Kidney (tissue), 14 donors: ENCODE data around the gene CFP. TPM values are rescaled to one million over a fixed set of nuclear protein-coding genes. Genes with fewer than 3 reads are reported as not detected.

Source experiments
- DNase-seq, 5 donors: peaks; one replicate each; pipeline ENCODE4 v3.0.0-alpha.2; 2013 to 2020
- FAIRE-seq: peaks from 2 replicates; lab custom pipeline; 2012; peaks lifted over from hg19 to GRCh38; lab: Jason Lieb, UNC
- H3K27ac ChIP-seq, 2 donors: one replicate each; pipeline ENCODE4 v1.7.0; 2013; ENCODE audit warnings: low read depth in 2 of 2, low read length in 2 of 2, inconsistent platforms in 1 of 2
- H3K27me3 ChIP-seq: one replicate; pipeline ENCODE4 v1.7.1; 2013; ENCODE audit warnings: low read length, inconsistent platforms; ENCODE audit not compliant: control insufficient read depth, insufficient read depth
- H3K36me3 ChIP-seq, 3 donors: one replicate each; pipeline versions ENCODE4 v1.7.0 to v1.7.1; 2013; ENCODE audit warnings: low read length in 3 of 3, control low read depth in 1 of 3, inconsistent platforms in 1 of 3; ENCODE audit not compliant: insufficient read depth in 3 of 3, control insufficient read depth in 2 of 3
- H3K4me1 ChIP-seq, 3 donors: one replicate each; pipeline versions ENCODE4 v1.7.0 to v1.7.1; 2013; ENCODE audit warnings: low read length in 3 of 3, inconsistent platforms in 1 of 3, low read depth in 1 of 3; ENCODE audit not compliant: control insufficient read depth in 2 of 3, insufficient read depth in 2 of 3
- H3K4me3 ChIP-seq, 3 donors: one replicate each; pipeline versions ENCODE4 v1.7.0 to v1.8.1; 2013; ENCODE audit warnings: low read length in 3 of 3, control low read depth in 1 of 3, inconsistent platforms in 1 of 3
- H3K9ac ChIP-seq, 3 donors: one replicate each; pipeline versions ENCODE4 v1.7.0 to v1.7.1; 2013; ENCODE audit warnings: low read length in 3 of 3, control low read depth in 1 of 3, inconsistent platforms in 1 of 3
- H3K9me3 ChIP-seq, 3 donors: one replicate each; pipeline versions ENCODE4 v1.7.0 to v1.7.1; 2013; ENCODE audit warnings: low read length in 3 of 3, control low read depth in 1 of 3, inconsistent platforms in 1 of 3; ENCODE audit not compliant: control insufficient read depth in 2 of 3, insufficient read depth in 1 of 3
- intact Hi-C: fragments of 100-400 bp; cut with DNase I; formaldehyde crosslinking; loops from one replicate; pipeline ENCODE4 v1.11.1; 2022
- polyA plus RNA-seq: library from polyadenylated mRNA; stranded (reverse); fragments of 350-450 nt; fragmentation: Illumina TruSeq; extraction: RNeasy Lipid Tissue Mini Kit (QIAGEN cat#74804); gene quantifications from one replicate; pipeline ENCODE4 v1.2.3, GENCODE V29; 2014; ENCODE audit warnings: low read depth, low replicate concordance; ENCODE audit not compliant: insufficient read depth
- total RNA-seq: library from RNA; stranded (reverse); fragmentation: NEBNext Ultra II Directional; extraction: Animal tissue kit (Norgen Biotek cat#: 25700); gene quantifications from one replicate; pipeline ENCODE4 v1.2.1, GENCODE V29; 2021
- TF ChIP-seq, protein P1 (sequence below): IDR thresholded peaks from 3 replicates; pipeline ENCODE4 v1.5.1; 2012; ENCODE audit warnings: mild to moderate bottlenecking, moderate library complexity, borderline replicate concordance; ENCODE audit not compliant: insufficient read depth; ENCODE audit errors: extremely low read depth
- donor health status: control.
- donor health status: control.
- donor health status: control.
- donor health status: control.
- donor health status: control.
- donor health status: DM: yes; HTN: yes; CAD: no.
- donor health status: Normal renal cell carcinoma (clear cell type).

Gene CFP
- total and polyA plus RNA-seq, 2 donors from 2014 or later = 2.1 to 8.3 TPM

DNA sequence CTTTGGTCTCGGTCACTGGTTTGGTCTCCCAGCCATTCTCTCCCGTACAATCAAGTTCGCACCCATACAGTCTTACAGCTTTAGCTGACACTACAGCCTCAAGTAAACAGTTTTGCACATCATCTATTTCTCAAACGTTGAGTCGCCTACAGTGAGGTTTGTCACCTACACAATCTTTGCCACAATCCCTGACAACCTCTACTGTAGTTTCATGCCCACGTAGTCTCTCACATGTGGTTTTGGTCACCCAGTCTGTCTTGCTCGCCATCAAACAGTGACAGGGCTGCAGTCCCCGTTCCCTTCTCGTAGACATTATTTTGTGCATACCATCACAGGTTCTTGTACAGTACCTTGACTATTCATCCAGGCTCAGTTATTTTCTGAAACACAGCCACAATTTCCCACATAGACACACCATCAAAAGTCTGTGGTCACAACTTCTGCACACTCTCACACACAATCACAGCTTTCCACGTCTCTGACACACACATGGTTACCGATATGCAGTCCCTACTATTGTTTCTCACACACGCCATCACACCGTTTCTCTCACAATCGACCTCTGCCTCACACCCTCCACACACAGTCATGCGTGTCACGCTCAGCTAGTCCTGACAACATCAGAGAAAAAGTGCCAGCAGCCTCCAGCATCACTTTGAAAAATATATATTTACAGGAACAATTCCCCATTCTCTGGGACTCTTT is 5.3 kb upstream of the CFP start:
- DNase-seq (no peak), FAIRE-seq (no peak)
- Histone ChIP-seq H3K9ac (no peak overlapping the region), H3K36me3 (peaks cover 2 to 22% (median 4%) of the 10 kb centered on the region in 3 donors), H3K9me3 (no peaks in the 10 kb centered on the region), H3K27ac (no peak overlapping the region), H3K4me1 (no peaks in the 10 kb centered on the region), H3K4me3 (no peak overlapping the region), H3K27me3 (no peaks in the 10 kb centered on the region)
- TF ChIP-seq, protein P1, sequence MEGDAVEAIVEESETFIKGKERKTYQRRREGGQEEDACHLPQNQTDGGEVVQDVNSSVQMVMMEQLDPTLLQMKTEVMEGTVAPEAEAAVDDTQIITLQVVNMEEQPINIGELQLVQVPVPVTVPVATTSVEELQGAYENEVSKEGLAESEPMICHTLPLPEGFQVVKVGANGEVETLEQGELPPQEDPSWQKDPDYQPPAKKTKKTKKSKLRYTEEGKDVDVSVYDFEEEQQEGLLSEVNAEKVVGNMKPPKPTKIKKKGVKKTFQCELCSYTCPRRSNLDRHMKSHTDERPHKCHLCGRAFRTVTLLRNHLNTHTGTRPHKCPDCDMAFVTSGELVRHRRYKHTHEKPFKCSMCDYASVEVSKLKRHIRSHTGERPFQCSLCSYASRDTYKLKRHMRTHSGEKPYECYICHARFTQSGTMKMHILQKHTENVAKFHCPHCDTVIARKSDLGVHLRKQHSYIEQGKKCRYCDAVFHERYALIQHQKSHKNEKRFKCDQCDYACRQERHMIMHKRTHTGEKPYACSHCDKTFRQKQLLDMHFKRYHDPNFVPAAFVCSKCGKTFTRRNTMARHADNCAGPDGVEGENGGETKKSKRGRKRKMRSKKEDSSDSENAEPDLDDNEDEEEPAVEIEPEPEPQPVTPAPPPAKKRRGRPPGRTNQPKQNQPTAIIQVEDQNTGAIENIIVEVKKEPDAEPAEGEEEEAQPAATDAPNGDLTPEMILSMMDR = no peak
- intact Hi-C loops = no loop called here

DNA sequence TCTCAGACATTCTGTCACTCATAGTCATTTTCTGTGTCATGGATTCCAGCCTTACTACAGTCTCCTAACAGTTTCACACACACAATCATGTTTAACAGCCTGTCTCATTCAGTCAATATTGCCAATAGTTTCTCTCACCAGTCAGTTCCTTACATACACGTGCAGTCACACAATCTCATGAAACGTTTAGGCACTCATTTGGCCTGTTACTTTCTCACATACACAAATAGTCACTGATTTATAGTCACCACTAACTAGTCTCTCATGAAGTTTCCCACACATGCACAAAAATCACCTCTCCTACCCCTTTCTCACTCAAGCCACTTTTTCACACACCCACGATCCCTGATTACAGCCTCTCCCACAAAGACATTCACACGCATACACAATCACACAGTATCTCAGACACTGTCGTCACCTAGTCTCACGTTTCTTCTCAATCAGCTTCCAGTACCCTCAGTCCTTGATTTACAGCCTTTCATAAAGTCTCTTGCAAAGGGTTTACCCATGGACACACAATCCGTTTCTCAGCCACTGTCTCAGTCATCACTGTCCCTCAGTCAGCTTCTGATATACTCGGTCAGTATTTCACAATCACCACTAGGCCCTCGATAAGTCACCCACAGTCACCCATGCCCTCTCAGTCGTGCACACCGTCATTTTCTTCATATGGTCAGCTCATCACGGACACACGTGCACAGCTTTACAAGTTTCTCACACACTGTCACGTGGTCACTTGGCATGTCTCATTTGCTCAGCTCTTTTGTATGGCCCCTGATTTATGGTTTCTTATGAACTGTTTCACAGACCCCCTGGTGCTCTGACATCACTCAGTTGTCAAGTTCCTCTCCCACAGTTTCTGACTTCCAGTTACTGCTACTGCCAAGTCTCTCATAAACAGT is 4.2 kb upstream of the CFP start:
- H3K27me3 ChIP-seq = no peaks in the 10 kb centered on the region
- TF ChIP-seq, protein P1 = no peak
- FAIRE-seq (no peak), DNase-seq (no peak)
- H3K9me3 ChIP-seq = no peaks in the 10 kb centered on the region
- intact Hi-C loops = no loop called here
- no peaks in the 10 kb centered on the region for H3K4me1 ChIP-seq
- no peak overlapping the region for H3K27ac ChIP-seq
- H3K9ac ChIP-seq = no peak overlapping the region
- H3K4me3 ChIP-seq = no peak overlapping the region
- H3K36me3 ChIP-seq = peaks cover 0 to 16% (median 4%) of the 10 kb centered on the region in 3 donors

DNA sequence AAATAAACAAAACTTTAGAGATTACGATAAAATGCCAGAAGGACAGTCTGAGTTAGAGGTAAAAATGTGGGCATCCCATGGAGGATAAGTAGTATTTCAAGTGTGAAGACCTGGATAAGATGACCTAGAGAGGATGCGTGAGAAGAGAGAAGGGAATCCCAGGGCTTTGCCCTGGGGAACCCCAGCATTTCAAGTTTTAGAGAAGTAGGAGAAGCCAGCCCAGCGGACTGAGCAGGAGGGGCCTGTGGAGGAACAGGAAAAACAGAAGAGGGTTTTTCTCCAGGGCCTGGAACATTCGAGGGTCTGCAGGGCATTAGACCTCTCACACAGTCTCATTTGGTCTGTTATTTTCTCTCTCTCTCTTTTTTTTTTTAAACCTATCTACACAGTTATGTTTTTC is 2.9 kb upstream of the CFP start:
- FAIRE-seq (no peak), DNase-seq (no peak)
- Histone ChIP-seq H3K9ac (no peak overlapping the region), H3K9me3 (no peaks in the 10 kb centered on the region), H3K36me3 (peaks cover 0 to 7% (median 4%) of the 10 kb centered on the region in 3 donors), H3K27me3 (no peaks in the 10 kb centered on the region), H3K27ac (no peak overlapping the region), H3K4me1 (no peaks in the 10 kb centered on the region), H3K4me3 (no peak overlapping the region)
- intact Hi-C loops = no loop called here
- TF ChIP-seq, protein P1 = no peak
